COLO668 (cell line): ENCODE data around the gene THRB.

Experiments
- DNase-seq: peaks from one replicate; lab custom pipeline; 2025; ENCODE audit not compliant: unreplicated experiment; lab: John Stamatoyannopoulos, UW

Gene THRB

DNA sequence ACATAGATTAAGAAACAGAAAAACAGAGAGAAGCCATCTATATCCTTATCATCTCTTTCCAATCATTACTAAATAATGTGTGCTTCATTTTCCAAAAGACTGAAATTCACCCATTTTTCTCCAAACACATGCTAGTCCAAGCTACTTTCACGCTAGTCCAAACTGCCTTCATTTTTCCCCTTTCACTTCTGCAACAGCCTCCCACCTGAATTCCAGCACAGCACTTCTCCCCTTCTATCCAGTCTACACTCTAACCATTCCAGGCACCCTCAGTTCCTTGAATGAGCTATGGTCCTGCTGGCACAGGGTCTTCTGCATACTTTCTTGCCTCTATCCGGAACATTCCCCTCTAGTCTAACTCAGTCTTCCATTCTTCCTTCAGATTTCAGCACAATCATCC lies 112.0 kb downstream of the THRB start:
- DNase-seq: no peak

DNA sequence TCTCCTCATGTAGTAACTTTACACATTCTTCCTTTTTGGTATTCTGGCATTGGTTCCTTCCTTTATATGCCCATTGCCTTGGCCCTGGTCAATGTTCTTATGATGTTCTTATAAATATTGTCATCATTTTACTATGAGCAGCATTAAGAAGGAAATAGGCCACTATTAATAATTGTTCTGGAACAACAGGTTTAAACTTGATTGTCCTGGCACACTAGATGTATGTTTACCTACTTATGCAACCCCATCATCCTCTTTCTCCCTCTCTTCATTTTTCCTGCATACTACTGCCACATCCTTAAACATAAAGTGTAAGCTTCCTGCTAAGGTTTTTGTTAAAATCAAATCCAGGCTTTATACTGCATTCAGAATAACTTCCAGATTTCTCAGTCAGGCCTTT lies 114.7 kb downstream of the THRB start:
- DNase-seq: no peak

DNA sequence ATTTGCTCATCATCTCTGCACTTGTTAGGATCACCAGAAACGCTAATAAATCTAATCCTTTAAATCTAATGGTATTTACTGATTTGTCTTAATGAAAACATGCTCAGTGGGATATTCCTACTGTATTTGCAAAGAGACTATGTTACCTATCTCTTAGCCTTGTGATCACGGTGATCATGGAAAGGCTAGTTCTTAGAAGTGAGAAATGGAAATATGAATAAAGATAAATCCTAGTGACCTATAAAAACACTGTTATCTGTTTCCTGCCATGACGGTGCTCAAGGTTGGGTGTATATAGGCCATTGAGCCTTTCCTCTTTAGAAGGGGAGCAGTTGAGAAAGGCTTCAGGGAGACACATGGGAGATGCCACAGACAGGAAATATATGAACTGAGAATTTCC lies 116.3 kb downstream of the THRB start:
- DNase-seq: no peak

DNA sequence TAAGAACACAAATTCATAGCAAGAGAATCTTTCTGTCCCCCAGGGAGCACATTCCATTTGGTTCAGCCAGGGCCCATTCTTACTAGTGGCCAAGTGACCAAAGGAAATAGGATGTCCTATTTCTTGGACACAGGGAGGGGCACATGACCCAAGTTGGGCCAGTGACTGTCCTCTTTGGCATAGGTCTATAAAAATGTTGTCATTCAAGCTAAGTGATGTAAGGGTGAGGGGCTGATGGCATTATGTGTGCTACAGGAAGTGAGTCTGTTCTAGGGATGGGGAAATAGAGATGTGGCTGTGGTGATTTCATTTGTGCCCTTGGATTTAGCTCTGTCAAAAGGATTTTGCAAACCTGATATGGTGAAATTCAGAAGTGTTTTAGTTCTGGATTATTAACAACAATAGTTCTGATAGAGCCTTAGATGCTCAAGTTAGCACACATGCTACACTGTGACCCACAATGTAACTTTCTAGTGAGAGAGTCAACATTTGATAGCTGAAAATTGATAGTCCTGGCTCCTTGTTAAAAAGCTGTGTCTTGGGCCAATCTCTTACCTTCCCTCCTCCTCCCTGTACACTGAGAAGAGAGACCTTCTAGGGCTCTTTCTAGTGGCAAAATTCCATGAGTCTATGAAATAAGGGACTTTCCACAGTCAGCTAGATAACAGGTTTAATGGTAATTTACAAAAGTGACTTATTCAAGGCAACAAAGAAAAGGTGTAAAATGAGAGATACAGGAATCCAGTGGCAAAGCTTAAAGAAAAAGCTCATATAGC lies 117.2 kb downstream of the THRB start:
- no peak for DNase-seq

DNA sequence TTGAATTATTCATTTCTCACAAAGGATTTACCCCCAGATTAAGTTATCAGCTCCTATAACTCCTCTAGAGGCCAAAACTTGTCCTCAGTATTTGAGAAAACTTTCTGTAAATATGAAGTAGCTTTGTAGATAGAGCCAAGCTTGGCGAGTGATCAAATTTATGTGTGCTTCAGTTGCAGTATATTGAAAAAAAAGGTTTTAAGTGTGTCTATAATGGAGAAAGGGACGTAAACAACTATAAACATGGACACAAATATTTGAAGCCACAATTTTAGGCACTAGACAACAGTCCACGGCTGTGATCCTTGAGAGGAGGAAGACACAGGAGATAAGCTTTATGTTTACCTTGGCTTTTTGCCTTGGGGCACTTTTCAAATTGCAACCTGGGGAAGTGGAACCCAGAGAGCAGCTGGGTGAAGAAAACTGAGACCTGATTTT lies 118.7 kb downstream of the THRB start:
- no peak for DNase-seq

DNA sequence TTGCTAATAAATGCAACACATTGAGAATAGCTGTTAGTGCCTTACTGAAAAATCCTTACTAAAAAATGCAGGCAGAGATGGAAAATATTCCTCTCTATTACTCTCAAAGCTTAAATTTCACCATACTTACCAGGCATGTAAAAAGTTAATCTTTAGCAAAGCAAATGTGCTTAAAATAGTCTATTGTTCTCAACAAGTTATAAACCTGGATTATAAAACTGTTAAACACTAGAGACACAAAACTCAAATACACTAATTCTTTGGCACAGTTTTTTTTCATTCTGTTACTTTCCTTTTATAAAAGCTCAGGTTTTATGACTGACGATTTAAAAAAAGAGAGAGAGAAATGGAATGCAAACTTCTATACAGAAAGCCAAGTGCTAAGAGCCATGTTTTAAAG lies 119.8 kb downstream of the THRB start:
- no peak for DNase-seq

DNA sequence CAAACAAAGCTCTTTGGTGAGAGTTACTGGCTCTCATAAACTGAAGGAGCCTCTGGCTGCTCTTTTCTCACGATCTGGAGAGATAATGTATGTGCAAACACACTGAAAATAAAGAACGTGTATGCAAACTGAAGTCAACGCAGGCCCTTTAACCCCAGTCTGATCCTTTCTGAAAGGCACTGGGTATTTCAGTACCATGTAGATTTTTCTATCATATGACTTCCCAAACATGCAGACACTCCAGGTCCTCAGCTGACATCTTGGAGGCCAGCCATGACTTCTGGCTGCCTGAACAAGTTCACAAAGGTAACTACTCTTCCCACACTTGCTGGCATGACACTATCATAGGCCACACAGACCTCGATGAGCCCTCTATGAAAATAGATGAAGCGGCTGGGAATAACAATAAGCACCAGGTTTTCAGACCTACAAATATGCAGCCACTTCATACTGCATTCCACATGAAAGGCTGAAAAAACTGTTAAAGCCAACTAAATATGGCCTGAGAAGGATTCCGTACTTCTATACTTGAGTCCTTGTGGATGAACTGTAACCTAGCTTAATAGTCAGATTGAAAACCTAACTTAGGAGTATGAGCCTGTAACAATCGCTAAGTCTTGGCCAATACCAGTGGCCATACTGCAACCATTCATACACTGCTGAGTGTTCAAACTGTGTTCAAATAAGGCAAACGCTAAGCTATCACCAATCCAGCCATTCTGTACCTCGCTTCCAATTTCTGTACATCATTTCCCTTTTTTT lies 121.3 kb downstream of the THRB start:
- DNase-seq: no peak

DNA sequence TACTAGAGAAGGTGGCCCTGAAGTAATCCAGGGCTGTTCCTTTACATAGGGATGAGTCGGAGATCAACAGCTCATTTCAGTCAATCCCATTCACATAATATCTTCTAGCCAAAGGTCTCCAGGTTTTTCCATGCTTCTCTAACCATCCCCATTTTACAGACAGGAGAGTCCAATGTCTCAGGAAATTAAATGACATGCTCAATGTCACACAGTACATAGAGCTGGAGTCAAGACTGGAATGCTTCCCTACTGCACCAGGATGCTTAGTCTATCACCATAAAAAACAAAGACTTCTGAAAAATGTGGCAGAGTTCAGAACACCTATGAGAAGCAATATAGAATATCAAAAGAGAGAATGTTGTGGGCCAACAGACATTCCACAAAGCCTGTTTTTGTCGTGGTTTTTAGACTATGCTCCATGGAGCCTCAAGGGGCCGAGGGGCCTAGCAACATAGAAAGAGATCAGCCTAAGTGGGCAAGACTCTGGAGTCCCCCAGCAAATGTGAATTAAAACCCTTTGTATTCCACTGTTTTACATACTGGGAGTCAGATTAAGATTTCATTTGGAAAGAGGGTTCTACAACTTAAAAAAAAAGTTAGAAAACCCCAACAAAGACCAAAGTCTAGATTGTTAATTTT lies 122.0 kb downstream of the THRB start:
- no peak for DNase-seq

DNA sequence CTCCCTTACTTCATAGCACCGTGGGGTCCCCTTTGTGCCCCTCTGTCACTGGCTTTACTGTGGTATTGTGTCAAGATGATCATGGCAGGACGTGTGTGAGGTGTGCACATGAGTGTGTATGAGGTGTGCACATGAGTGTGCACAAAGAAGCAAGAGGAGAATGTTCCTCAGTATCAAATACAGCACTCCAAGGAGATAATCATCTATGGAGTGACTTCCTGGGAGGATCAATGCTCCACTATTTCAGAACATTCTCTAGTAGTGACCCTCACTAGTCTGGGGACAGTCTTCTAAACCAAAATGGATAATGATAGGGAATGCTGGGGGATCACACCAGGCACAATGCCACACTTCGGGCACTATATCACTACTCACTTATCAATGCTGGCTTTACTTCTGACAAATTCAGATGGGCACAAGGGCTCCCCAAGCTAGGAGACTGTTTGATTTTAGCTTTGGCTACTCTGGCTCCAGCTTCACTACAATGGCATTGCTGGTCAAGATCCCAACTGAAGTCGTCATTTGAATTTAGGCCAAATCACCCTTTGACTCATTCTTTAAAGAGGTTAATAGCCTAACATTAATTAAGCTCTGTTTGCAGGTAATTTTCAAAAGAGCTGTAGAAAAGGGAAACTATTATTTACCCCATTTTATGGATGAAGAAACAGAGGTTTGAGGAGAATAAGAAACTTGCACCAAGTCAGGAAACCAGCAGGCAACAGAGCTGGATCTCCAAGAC lies 124.1 kb downstream of the THRB start:
- DNase-seq: no peak

DNA sequence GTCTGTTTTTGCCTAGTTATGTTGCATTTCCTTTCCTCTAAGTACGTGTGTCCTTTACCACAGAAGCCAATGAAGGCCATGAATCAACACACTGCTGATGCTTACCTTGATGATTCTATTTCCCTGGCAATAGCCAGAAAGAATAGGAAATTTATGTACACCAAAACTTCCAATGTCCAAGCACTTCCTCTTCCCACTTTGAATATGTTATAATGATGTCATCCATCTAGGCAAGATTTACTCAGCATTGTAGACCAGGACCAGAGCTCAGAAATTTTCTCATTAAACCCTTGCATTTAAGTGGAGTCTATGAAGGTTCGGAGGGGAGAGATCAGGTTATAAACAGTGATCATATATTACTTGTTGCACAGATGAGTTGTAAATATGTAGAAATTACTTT lies 126.0 kb downstream of the THRB start:
- DNase-seq: no peak

DNA sequence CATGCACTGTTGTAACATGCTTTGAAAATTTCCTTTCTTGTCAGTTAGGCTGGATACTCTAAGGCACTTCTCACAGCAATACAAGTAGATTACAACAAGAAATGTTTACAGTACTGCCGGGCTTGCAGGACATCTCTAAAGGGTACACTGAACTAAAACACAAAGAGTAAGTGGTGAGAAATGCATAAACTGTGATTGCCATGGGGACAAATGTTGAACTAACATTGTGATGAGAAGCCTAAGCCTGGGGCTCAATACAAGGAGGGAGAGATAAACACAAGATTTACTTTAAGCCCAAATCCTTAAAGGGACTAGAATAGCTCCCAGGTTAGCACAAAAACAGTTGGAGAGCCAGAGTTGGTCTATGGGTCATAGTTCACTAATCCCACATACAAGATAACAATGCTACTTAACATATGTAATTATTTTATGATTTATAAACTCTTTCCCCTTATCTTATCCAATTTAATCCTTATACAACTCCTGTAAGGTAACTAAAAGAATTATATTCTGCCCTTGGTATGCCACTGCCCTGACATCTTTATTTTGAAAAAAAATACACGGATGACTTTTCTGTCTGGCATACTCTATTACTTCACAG lies 126.9 kb downstream of the THRB start:
- DNase-seq: no peak

DNA sequence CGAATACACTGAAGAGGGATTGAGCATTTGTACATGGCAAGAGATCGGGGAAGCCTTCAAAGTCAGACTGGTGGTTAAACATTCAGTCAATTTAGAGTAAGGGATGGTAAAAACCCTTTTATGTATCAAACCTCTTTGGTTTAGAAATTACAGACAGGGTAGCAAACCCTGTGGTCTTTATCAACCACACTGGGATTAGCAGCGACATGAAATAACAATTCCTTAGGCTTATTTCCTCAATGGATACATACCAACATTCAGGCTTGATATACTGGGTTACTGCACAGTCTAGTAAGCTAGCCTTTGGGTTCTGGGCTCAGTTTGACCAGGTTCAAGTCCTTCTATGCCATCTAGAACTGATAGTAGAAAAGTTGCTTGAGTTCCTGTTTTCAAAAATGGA lies 127.4 kb downstream of the THRB start:
- no peak for DNase-seq

DNA sequence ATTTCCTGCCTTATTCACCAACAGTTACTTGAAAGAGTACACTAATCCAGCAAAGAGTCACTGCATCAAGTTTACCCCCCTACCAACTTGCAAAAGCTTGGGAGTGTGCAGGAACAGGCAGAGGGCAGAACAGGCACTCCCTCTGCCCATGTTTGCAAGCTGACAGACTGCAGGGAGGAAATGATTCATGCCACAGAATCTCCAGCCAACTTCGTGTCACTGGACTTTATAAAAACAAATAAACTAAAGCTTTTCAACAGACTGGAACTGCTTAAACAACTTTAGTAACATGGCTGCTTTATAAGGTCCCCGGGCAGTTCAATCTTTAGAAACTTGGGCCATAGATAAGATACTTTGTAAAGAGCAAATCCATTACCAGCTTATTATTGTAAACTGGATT lies 129.5 kb downstream of the THRB start:
- no peak for DNase-seq

DNA sequence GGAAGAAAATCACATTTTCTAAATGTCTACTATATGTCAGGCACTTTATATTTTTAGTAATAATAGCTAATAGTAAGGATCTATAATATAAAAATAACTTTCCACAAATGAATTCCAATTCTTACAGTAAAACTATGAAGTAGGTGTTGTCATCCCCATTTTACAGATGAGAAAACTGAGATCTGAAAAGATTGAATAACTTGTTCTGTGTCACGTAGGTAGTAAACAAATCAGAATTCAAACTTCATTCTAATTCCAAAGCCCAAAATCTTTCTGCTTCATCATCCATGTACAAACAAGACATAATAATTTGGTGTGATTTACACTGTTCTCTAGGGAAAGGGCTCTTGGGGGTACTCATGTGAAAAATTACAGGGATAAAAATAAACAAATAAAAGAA lies 130.3 kb downstream of the THRB start:
- DNase-seq: no peak

DNA sequence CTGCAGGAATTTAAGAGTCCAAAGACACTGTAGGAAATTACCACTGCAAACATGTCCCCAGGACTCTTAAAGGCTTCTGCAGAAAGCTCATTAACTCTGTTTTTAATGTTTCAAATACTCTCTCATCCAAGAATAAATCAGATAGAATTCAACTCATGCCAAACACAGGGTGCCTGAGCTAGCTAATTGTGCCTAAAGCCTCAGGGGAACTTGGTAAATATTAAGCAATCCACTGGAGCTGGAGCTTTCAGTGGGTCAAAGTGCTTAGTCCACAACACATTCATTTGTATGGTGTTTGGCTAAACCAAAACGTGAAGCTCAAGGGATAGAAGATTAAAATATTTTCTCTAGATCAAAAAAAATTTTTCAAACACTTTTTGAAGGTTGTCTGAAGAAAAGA lies 131.4 kb downstream of the THRB start:
- DNase-seq: no peak

DNA sequence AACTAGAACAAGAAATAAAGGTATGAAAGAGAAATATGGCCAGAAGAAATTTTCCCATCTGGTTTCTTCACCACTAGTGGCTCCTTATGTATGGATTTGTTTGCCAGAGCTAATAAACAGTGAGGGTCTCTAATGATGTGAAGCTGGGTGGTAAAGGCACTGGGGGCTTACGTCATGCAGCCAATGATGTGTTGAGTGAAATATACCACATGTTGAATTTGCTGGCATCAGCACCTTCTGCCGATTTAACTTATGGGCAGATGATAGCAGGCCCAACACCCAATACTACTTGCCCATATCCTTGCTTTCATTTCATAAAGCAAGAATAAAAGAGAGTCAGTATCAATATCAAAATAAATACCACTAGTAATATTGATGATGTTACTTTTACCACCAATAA lies 133.0 kb downstream of the THRB start:
- no peak for DNase-seq

DNA sequence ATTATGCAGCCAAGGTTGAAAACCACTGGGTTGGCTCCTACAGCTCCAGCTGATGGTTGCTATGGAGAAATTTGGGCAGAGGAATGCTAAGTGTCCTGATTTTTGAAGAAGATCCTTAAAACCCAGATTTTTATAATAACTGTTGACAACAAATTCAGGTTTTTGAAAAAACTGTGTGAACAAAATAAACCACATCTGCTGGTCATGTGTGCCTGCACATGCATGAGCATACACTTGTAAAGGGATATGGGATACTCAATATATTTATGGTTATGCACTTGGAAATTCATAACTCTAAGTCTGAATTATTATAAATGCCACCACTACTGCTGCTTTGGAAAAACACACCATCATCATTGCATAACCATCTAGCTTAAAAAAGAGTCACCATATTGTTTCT lies 133.7 kb downstream of the THRB start:
- DNase-seq: no peak

DNA sequence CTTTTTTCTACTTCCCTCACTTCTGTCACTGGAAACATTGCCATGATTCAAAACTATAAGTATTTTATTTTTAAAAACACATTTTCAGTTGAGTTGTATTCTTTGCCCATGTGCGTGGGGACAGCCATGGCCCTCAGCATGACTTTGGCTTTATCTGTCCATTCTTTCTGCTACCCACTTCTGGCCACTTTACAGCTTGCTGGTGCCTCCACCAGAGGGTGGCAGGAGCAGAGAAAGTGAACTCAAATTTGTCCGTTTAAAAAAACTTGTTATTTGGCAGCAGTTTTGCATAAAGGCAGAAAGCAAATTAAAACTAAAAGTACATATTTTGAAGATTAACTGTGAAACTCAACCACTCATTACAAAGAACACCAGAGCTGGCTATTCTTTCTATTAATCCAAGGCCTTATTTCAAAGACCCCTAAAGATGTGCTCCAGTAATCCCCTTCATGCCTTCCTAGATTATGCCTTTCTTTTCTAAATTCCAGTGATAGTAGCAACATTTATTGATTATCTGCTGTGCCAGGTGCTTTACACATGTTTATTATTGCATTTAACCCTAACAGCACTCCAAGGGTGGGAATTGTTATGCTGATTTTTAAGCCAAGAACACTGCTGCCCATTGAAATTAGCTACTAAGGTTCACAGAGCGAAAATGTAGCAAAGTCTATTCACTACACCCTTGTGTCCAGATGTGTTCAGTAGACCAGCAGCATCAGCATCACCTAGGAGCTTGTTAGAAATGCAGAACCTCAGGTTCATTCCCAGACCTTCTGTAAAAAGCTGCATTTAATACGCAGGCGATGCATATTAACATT lies 134.8 kb downstream of the THRB start:
- DNase-seq: no peak

DNA sequence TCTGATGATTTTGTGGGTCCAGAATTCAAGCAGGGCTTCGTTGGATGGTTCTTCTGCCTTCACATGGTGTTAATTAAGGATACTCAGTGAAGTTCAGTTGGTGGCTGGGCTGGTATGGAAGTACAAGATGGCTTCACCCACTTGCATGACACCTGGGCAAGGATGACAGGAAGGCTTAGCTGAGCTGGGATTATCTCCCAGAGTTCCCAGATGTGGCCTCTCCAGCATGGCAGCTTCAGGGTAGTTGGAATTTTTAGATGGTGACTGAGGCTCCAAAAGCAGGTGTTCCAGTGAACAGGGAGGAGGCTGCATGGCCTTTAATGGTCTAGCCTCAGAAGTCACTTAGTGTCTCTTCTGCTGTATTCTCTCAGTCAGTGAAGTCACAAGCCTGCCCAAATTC lies 135.5 kb downstream of the THRB start:
- no peak for DNase-seq

DNA sequence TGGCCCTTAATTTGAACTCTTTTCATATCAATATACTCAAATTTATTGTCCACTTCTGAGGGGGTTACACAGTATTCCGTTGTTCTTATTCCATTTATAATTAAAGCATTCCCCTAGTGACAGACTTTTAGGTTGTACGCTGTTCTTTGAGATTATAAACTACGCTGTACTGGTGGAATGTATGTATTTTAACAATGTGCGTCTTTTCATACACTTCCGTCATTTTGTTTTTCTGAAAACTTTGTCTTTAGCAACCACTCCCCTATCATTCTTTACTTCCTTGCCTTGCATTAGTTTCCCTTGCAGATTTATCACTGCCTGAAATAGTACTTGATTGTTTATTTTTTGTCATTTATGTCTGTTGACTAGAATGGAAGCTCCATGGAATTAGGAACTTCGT lies 137.0 kb downstream of the THRB start:
- no peak for DNase-seq
